HG02610 (cell line): ENCODE data around the gene CNTN5.

Source experiments
- ATAC-seq: cut with Tn5 transposase; IDR thresholded peaks from one replicate; pipeline ENCODE4 v1.9.1; 2021; ENCODE audit warnings: mild to moderate bottlenecking, moderate library complexity; ENCODE audit not compliant: unreplicated experiment

CNTN5 gene

DNA sequence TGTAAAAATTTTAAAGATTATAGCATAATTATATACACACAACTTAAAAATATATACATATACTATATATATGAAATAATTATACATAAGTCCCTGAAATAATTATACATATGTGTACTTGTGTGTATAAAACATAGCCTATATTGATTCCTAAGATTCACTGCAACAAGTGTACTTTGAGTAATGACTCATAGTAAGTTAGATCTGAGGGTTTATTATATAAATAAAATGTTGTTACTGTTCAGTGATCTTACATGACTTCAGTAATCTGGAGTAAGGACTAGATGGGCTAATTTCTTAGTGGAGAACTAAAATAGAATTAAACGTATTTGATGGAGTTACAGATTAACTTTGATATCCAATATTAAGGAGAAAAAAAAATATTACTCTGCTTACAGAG lies 350.5 kb downstream of the CNTN5 start:
- no peak for ATAC-seq

GRCh38 chr11:99376463-99376862 lies 355.7 kb downstream of the CNTN5 start:
- ATAC-seq = no peak

GRCh38 chr11:99383648-99384245 lies 363.0 kb downstream of the CNTN5 start:
- ATAC-seq = no peak

DNA sequence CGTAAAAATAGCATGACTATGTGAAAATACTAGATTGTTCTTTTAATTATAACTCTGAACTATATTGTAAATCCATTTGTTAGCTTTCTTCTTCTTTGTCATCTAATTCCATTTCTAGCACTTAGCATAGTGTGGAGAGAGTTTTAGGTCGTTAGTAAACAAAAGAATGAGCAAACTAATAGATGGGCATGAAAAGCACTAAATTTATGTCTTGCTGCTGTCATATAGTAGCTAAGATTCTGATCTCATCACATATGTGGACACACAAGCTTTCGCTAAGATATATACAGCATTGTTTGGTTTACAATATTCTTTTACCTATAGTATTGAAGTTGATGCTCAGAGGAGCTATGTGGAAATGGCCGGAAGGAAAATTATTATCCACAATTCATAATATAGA lies 370.5 kb downstream of the CNTN5 start:
- ATAC-seq = no peak

DNA sequence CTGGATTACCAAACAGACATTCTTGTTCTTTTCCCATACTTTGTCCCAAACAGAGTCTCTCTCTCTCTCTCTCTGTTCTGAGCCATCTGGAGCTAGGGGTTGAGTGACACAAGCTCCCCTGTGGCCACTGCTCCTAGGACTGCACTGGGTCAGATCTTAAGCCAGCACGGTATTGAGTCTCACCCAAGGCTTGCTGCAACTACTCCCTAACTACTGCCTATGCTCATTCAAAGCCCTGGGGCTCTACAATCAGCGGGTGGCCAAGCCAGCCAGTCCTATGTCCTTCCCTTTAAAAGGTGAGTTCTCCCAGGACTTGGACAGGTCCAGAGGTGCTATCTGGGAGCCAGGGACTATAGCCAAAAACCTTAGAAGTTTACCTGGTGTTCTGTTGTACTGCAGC lies 385.6 kb downstream of the CNTN5 start:
- ATAC-seq = no peak

DNA sequence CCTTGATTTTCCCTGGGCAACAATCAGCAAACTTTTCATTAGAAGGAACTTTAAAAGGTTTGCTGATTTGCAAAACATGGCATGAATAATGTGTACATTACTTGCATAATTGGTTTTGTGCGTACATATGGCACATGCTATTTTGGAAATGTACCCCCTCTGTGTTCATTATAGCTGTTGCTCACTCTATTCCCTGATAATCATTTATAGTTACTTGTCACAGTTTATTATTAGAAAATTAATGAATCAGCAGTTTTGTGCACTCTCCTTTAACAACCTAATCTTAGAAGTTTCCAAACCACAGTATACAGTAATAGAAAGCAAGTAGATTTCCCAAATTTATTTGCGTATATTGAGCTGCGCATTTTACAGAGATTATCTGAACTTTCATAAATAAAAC lies 389.9 kb downstream of the CNTN5 start:
- ATAC-seq = no peak

GRCh38 chr11:99418927-99419720 lies 398.4 kb downstream of the CNTN5 start:
- ATAC-seq = no peak

- ATAC-seq = no peak
Observed at GRCh38 chr11:99419991-99420390, 399.2 kb downstream of the CNTN5 start.

DNA sequence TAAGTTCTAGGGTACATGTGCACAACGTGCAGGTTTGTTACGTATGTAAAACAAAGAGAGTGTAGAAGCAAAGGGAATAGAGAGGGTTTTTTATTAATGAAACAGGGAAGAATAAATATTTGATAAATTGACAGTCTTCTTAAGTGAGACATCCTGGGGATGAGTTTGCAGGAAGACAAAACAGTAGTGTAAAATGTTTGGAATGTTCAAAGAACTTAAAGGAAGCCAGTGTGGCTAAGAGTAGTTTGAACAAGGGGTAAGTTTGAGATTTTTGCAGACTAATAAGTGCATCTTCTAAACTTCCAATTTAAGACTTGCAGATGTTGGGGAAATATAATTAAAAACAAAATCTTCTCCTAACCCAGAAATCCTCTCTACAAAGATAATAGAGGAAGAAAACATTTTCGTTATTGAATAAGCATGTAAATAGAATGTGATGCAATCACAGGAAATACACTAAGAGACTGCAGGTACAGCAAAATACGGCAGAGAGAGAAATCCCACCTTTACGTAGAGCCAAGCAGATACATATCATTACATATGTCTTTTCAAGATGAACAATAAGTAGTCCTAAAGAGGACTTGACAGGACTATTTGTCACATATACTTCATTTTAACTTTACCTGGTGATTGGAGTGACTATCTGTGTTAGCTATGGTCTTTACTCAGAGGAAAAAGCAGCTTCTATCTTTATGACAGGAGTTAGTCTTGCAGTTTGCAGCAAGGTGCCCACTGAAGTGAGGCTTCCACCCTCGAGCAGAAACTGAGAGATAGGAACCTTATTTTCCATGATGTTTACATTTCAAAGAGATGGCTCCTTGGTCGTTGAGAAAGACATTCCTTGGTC lies 402.1 kb downstream of the CNTN5 start:
- no peak for ATAC-seq

GRCh38 chr11:99423428-99423983 lies 402.8 kb downstream of the CNTN5 start:
- ATAC-seq = no peak

DNA sequence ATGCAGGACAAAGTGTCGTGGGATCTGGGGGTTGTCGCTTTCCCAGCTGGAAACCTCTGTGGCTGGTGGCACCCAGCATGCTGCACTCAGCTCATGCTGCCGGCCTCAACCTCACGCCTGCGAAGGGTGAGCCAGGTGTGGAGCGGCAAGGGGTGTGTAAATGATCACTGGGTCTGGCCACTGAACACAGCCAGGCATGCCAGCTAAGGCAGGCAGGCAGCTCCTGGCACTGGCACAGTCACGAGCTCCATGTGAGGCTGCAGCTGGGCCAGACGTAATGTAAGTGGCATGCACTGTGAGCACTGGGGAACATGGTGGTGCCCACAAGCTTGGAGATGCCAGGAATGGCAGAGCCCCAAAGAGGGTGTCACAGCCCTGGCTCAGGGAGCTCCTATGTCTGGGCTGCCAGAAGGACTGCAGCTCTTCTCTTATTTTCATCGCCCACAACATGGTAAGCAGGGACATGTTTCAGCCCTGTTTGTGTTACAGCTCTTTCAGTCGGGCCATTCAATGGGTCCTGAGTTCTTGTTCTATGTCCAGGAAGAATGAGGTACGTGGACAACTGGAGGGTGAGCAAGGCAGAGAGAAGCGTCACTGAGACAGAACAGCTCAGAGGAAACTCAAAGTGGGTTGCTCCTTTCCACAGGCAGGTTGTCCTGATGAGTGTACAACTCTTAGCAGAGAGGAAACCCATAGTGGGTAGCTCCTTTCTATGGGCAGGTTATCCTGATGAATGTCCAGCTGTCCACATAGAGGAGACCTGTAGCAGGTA lies 403.8 kb downstream of the CNTN5 start:
- no peak for ATAC-seq

GRCh38 chr11:99425596-99425995 lies 404.8 kb downstream of the CNTN5 start:
- no peak for ATAC-seq

- no peak for ATAC-seq
Observed at GRCh38 chr11:99432677-99433076, 411.9 kb downstream of the CNTN5 start.

DNA sequence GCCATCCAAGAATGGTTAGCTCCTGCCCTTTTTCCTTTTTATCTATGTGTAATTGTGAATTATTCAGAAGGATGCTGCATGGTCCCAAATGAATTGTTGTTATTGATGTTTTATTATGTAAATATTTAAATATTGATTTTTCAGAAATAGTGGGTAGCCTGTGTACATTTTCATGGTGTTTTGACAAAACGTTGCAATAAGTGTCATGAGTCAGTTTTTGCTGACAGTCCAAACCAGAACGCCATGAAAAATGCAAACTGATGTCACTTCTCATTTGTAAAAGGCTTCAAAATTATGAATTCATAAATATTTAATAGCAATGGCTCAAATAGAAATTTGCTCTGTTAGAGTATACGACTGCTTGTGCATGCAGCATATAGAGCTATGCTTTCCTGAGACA lies 422.5 kb downstream of the CNTN5 start:
- ATAC-seq = no peak

- ATAC-seq = no peak
Observed at GRCh38 chr11:99446400-99446799, 425.7 kb downstream of the CNTN5 start.

DNA sequence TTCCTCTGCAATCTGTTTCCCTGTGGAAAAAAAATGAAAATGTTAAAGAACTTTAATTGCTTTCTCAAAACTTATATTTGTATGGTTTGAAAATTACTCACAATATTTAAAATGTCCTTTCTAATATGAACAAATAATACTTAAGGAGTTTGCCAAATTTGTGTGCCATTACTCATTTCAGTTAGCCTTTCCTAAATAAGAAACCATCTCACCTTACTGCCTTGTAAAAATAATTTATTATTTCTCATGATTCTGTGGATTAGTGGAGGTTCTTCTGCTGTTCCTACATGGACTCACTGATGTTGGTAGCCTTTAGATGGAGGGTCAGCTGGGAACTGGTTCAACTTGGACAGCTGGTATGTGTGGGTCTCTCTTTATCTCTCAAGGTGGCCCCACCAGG lies 428.6 kb downstream of the CNTN5 start:
- no peak for ATAC-seq

DNA sequence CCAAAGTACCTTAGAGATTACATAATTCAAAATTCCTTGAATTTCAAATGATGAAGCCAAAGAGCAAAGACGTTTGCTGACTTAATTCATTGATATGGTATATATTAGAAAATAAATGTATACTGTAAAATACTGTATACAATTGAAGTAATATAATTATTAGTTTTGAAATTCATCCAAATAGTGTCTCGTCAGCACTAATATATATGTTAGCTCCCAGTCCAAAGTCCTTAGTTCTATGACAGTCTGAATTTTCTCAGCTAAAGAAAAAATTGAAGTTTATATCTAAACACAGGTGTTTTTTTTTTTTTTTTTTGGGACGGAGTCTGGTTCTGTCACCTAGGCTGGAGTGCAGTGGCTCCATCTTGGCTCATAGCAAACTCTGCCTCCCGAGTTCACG lies 431.3 kb downstream of the CNTN5 start:
- no peak for ATAC-seq

- ATAC-seq = no peak
Observed at GRCh38 chr11:99461913-99462312, 441.2 kb downstream of the CNTN5 start.

DNA sequence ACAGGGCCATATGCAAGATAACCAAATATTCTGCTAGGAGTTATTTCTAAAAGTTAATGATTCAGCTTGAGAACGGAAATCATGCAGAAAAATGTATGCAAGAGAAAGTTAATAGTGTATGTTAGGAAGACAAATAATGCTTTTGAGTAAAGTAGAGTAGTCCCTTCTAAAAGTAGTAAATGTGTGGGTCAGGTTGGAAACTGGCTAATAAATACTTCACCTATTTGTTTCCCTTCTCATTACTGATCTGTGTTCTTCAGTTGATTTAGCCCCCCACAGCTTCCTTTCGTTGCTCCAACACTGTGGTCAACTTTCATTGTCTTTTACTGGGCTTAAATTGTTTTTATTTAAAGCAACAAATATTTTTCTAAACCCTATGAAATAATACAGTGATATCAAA lies 444.2 kb downstream of the CNTN5 start:
- ATAC-seq = no peak

DNA sequence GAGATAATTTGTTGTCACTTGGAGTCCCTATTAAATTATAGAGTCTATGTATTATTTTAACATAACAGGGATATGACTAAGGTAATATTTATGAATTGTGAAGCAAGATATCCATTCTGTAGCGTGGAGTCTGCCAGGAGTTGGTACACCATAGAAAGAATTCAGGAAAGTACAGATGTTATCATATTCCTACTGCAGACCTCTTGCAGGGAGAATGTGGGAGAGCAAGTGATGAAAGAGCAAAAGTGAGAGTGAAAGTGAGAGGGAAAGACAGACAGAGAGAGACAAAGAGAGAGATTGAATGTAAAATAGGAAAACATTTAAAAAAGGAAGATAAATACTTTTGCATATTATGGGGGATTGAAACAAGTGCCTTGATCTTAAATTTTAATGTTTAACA lies 468.8 kb downstream of the CNTN5 start:
- no peak for ATAC-seq

- no peak for ATAC-seq
Observed at GRCh38 chr11:99494065-99494464, 473.3 kb downstream of the CNTN5 start.
